Body of pancreas (tissue), 4 donors: Measurements from ENCODE around the gene SLC44A1. TPM values are rescaled to one million over a fixed set of nuclear protein-coding genes. Genes with fewer than 3 reads are reported as not detected.

ENCODE experiments used
- ATAC-seq: fragments of 150-250 bp; one replicate; pipeline ENCODE4 v1.9.1; 2016
- DNase-seq, 4 donors: peaks; one replicate each; pipeline ENCODE4 v3.0.0-alpha.2; 2019
- H3K27ac ChIP-seq, 4 donors: fragments of 200-600 bp; sonication (generic); 1 replicate in 3 of 4; 2 replicates in 1 of 4; pipeline versions ENCODE4 v1.5.1 to v1.6.1; 2016 to 2019; ENCODE audit warnings: mild to moderate bottlenecking in 1 of 4, mixed read lengths in 1 of 4, moderate library complexity in 1 of 4
- H3K27me3 ChIP-seq, 2 donors: fragments of 200-600 bp; sonication (generic); one replicate each; pipeline ENCODE4 v1.6.0; 2016; ENCODE audit warnings: mild to moderate bottlenecking in 1 of 2
- H3K36me3 ChIP-seq, 2 donors: fragments of 200-600 bp; sonication (generic); replicated peaks in 1 of 2; 2 replicates each; pipeline ENCODE4 v1.5.1; 2016; ENCODE audit warnings: low read depth in 2 of 2; ENCODE audit not compliant: insufficient read depth in 1 of 2
- H3K4me1 ChIP-seq: fragments of 200-600 bp; sonication (generic); one replicate; pipeline ENCODE4 v1.6.0; 2016
- H3K4me3 ChIP-seq, 2 donors: fragments of 200-600 bp; sonication (generic); 1 replicate in 1 of 2; 2 replicates in 1 of 2; pipeline ENCODE4 v1.5.1; 2016 to 2019
- H3K9me3 ChIP-seq, 3 donors: fragments of 200-600 bp; sonication (generic); 1 replicate in 2 of 3; 2 replicates in 1 of 3; pipeline ENCODE4 v1.5.1; 2016
- POLR2A ChIP-seq, 3 donors: fragments of 450-650 bp; IDR thresholded peaks; one replicate each; pipeline ENCODE4 v1.6.1; 2016; ENCODE audit warnings: antibody characterized with exemption in 3 of 3, mild to moderate bottlenecking in 2 of 3
- WGBS, 2 donors: methylation state at CpG; one replicate each; pipeline ENCODE4 v1.1.5; 2017; 5-methylcytosine and 5-hydroxymethylcytosine counted together
- intact Hi-C: fragments of 100-400 bp; cut with DNase I; formaldehyde crosslinking; loops from one replicate; pipeline ENCODE4 v1.15.1; 2023
- total RNA-seq, 2 donors: library from RNA; depleted of rRNA; stranded (reverse); fragments of >200 nt; gene quantifications; one replicate each; pipeline ENCODE4 v1.1.0, GENCODE V29; 2016
- TF ChIP-seq, protein P1 (sequence below), 7 experiments: fragments of 450-650 bp in 4 of 7; fragments of 200-600 bp in 3 of 7; sonication (generic) in 3 of 7; IDR thresholded peaks; one replicate each; pipeline ENCODE4 v1.5.1; 2016 to 2019; ENCODE audit warnings: antibody characterized with exemption in 7 of 7

SLC44A1 gene
- total RNA-seq, 2 donors from 2014 or later, result 15.5 to 39.4 TPM

GRCh38 chr9:105281272-105281671 lies 36.8 kb downstream of the SLC44A1 start:
- intact Hi-C loops, result no loop called here
- no peaks in the 10 kb centered on the region for H3K9me3 ChIP-seq
- no peak overlapping the region for H3K4me3 ChIP-seq
- H3K27ac ChIP-seq, result no peak overlapping the region
- H3K4me1 ChIP-seq, result peaks cover 48% of the 10 kb centered on the region
- TF ChIP-seq POLR2A (IDR thresholded peaks at IDR 0.05), result no peak
- TF ChIP-seq, protein P1, sequence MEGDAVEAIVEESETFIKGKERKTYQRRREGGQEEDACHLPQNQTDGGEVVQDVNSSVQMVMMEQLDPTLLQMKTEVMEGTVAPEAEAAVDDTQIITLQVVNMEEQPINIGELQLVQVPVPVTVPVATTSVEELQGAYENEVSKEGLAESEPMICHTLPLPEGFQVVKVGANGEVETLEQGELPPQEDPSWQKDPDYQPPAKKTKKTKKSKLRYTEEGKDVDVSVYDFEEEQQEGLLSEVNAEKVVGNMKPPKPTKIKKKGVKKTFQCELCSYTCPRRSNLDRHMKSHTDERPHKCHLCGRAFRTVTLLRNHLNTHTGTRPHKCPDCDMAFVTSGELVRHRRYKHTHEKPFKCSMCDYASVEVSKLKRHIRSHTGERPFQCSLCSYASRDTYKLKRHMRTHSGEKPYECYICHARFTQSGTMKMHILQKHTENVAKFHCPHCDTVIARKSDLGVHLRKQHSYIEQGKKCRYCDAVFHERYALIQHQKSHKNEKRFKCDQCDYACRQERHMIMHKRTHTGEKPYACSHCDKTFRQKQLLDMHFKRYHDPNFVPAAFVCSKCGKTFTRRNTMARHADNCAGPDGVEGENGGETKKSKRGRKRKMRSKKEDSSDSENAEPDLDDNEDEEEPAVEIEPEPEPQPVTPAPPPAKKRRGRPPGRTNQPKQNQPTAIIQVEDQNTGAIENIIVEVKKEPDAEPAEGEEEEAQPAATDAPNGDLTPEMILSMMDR (IDR thresholded peaks at IDR 0.05), result no peak
- H3K36me3 ChIP-seq, result no peaks in the 10 kb centered on the region
- ATAC-seq (no peak), DNase-seq (no peak)
- no peaks in the 10 kb centered on the region for H3K27me3 ChIP-seq
- 96 to 97% methylated on average over 4 of the region's 4 CpGs for WGBS, 2 donors

GRCh38 chr9:105281926-105282325 lies 37.5 kb downstream of the SLC44A1 start:
- H3K27me3 ChIP-seq, result no peaks in the 10 kb centered on the region
- no peak for TF ChIP-seq POLR2A (IDR thresholded peaks at IDR 0.05)
- H3K4me3 ChIP-seq, result no peak overlapping the region
- 96 to 97% methylated on average over 1 of the region's 1 CpG for WGBS, 2 donors
- no peak for ATAC-seq
- no peaks in the 10 kb centered on the region for H3K36me3 ChIP-seq
- DNase-seq, result no peak
- peaks cover 46% of the 10 kb centered on the region for H3K4me1 ChIP-seq
- H3K27ac ChIP-seq, result no peak overlapping the region
- no peaks in the 10 kb centered on the region for H3K9me3 ChIP-seq
- intact Hi-C loops, result no loop called here

- WGBS, 2 donors, result 68 to 81% methylated on average over 7 of the region's 7 CpGs
- Histone ChIP-seq H3K27me3 (no peaks in the 10 kb centered on the region), H3K27ac (no peak overlapping the region), H3K4me1 (peaks cover 35% of the 10 kb centered on the region), H3K36me3 (no peaks in the 10 kb centered on the region), H3K4me3 (no peak overlapping the region), H3K9me3 (no peaks in the 10 kb centered on the region)
- no peak for TF ChIP-seq POLR2A (IDR thresholded peaks at IDR 0.05)
- TF ChIP-seq, protein P1 (IDR thresholded peaks at IDR 0.05), result no peak
- intact Hi-C loops, result no loop called here
- ATAC-seq, result no peak
- no peak for DNase-seq
Measured at GRCh38 chr9:105282870-105283621, 38.6 kb downstream of the SLC44A1 start.

DNA sequence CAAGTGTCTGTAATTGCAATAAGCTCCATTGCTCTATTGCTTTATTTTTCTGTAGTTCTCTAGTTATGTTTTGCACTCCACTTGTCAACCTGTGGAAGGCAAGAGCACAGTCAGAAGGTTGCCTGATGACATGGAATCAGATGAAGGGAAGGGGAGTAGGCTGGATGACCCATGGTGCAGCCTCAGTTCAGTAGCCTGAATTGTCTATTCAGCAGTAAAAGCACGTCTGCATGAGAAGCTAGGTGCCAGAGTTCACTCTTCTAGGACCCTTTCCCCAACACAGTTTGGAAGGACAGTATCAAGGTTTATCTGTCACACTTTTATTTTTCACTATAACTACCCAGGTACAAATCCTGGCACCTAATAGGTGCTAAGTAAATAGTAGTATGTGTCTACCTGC lies 39.3 kb downstream of the SLC44A1 start:
- no peak for DNase-seq
- Histone ChIP-seq H3K27ac (no peak overlapping the region), H3K36me3 (no peaks in the 10 kb centered on the region), H3K27me3 (no peaks in the 10 kb centered on the region), H3K4me3 (no peak overlapping the region), H3K4me1 (peaks cover 29% of the 10 kb centered on the region), H3K9me3 (no peaks in the 10 kb centered on the region)
- ATAC-seq, result no peak
- no peak for TF ChIP-seq POLR2A (IDR thresholded peaks at IDR 0.05)
- 83 to 100% methylated on average over 1 of the region's 1 CpG for WGBS, 2 donors
- intact Hi-C loops, result no loop called here

- intact Hi-C loops, result no loop called here
- WGBS, 2 donors, result 67 to 97% methylated on average over 2 of the region's 2 CpGs
- peaks cover 22% of the 10 kb centered on the region for H3K4me1 ChIP-seq
- no peak for ATAC-seq
- H3K27ac ChIP-seq, result no peak overlapping the region
- TF ChIP-seq POLR2A (IDR thresholded peaks at IDR 0.05), result no peak
- TF ChIP-seq, protein P1 (IDR thresholded peaks at IDR 0.05), result no peak
- no peak for DNase-seq
- no peaks in the 10 kb centered on the region for H3K27me3 ChIP-seq
- H3K4me3 ChIP-seq, result no peak overlapping the region
- no peaks in the 10 kb centered on the region for H3K9me3 ChIP-seq
- no peaks in the 10 kb centered on the region for H3K36me3 ChIP-seq
Measured at GRCh38 chr9:105284463-105284862, 40.0 kb downstream of the SLC44A1 start.

GRCh38 chr9:105286098-105286497 lies 41.6 kb downstream of the SLC44A1 start:
- no peak for TF ChIP-seq POLR2A (IDR thresholded peaks at IDR 0.05)
- intact Hi-C loops, result no loop called here
- Histone ChIP-seq H3K27me3 (no peaks in the 10 kb centered on the region), H3K36me3 (no peaks in the 10 kb centered on the region), H3K9me3 (no peaks in the 10 kb centered on the region), H3K4me3 (no peak overlapping the region), H3K27ac (no peak overlapping the region), H3K4me1 (peaks cover 22% of the 10 kb centered on the region)
- no peak for ATAC-seq
- no peak for DNase-seq
- WGBS, 2 donors, result 96 to 97% methylated on average over 4 of the region's 4 CpGs
